H1 (cell line): Measurements from ENCODE around the gene MACROD2. TPM values are rescaled to one million over a fixed set of nuclear protein-coding genes. Genes with fewer than 3 reads are reported as not detected.

ENCODE experiments used
- CTCF ChIA-PET: fragments of 300-600 bp; sonication (Branson Sonifier 250); formaldehyde crosslinking; loops from one replicate; lab custom pipeline; 2021; ENCODE audit not compliant: partially characterized antibody; lab: Charles Lee
- POLR2A ChIA-PET: fragments of 300-600 bp; sonication (Branson Sonifier 250); formaldehyde crosslinking; loops from one replicate; lab custom pipeline; 2021; ENCODE audit warnings: inconsistent platforms; ENCODE audit not compliant: partially characterized antibody; lab: Charles Lee
- DNase-seq, 2 experiments: peaks; one replicate each; pipeline versions ENCODE4 v3.0.0 to v3.0.0-alpha.2; 2010 to 2022; ENCODE audit warnings: low spot score in 2 of 2, low read depth in 1 of 2, mixed read lengths in 1 of 2
- FAIRE-seq: peaks from 2 replicates; lab custom pipeline; 2011; peaks lifted over from hg19 to GRCh38; lab: Jason Lieb, UNC
- H2AFZ ChIP-seq: 2 replicates; pipeline ENCODE4 v1.8.1; 2012; ENCODE audit warnings: low read length, inconsistent platforms
- H2AK5ac ChIP-seq: 2 replicates; pipeline ENCODE4 v1.6.1; 2013; ENCODE audit warnings: low read depth, low read length
- H2BK120ac ChIP-seq: replicated peaks from 2 replicates; pipeline ENCODE3; 2013; ENCODE audit warnings: low read depth, low read length, inconsistent platforms
- H2BK12ac ChIP-seq: 2 replicates; pipeline ENCODE4 v1.6.1; 2013; ENCODE audit warnings: low read depth, low read length
- H2BK15ac ChIP-seq: 2 replicates; pipeline ENCODE4 v1.6.1; 2013; ENCODE audit warnings: low read length
- H2BK20ac ChIP-seq: 2 replicates; pipeline ENCODE4 v1.6.1; 2013; ENCODE audit warnings: low read length
- H2BK5ac ChIP-seq: 2 replicates; pipeline ENCODE4 v1.6.1; 2013; ENCODE audit warnings: low read depth, low read length
- H3K14ac ChIP-seq: 2 replicates; pipeline ENCODE4 v1.6.1; 2013; ENCODE audit warnings: inconsistent platforms; ENCODE audit not compliant: insufficient read length
- H3K18ac ChIP-seq: 2 replicates; pipeline ENCODE4 v1.6.1; 2013; ENCODE audit warnings: low read length; ENCODE audit errors: extremely low read depth
- H3K23ac ChIP-seq: 2 replicates; pipeline ENCODE4 v1.6.1; 2013; ENCODE audit warnings: inconsistent platforms; ENCODE audit not compliant: insufficient read length
- H3K23me2 ChIP-seq: 2 replicates; pipeline ENCODE4 v1.6.1; 2013; ENCODE audit warnings: low read depth, low read length
- H3K27ac ChIP-seq: 2 replicates; pipeline ENCODE4 v1.6.1; 2011; ENCODE audit warnings: low read depth, low read length, inconsistent platforms
- H3K27me3 ChIP-seq, 4 experiments: replicated peaks in 1 of 4; 1 replicate in 1 of 4; 2 replicates in 3 of 4; pipeline versions ENCODE4 v1.6.1 to v1.8.1; 2011 to 2013; ENCODE audit warnings: low read length in 3 of 4, mild to moderate bottlenecking in 3 of 4, inconsistent platforms in 2 of 4, mixed read lengths in 2 of 4, moderate library complexity in 1 of 4; ENCODE audit not compliant: control insufficient read depth in 3 of 4, insufficient read depth in 3 of 4; ENCODE audit errors: extremely low read depth in 1 of 4
- H3K36me3 ChIP-seq, 4 experiments: 2 replicates each; pipeline versions ENCODE4 v1.6.1 to v1.8.1; 2011 to 2013; ENCODE audit warnings: mild to moderate bottlenecking in 4 of 4, low read length in 3 of 4, moderate library complexity in 2 of 4, control low read depth in 1 of 4, inconsistent platforms in 1 of 4; ENCODE audit not compliant: insufficient read depth in 4 of 4, control insufficient read depth in 2 of 4
- H3K4ac ChIP-seq: replicated peaks from 2 replicates; pipeline ENCODE3; 2013; ENCODE audit warnings: low read length, low read depth, mixed read lengths, inconsistent platforms; ENCODE audit not compliant: insufficient read length
- H3K4me1 ChIP-seq, 4 experiments: replicated peaks in 1 of 4; 1 replicate in 1 of 4; 2 replicates in 3 of 4; pipeline versions ENCODE4 v1.6.1 to v1.8.1; 2011 to 2013; ENCODE audit warnings: low read length in 3 of 4, inconsistent platforms in 2 of 4, mixed read lengths in 1 of 4; ENCODE audit not compliant: insufficient read depth in 4 of 4, control insufficient read depth in 3 of 4
- H3K4me2 ChIP-seq, 2 experiments: 2 replicates each; pipeline versions ENCODE4 v1.6.1 to v1.8.1; 2011 to 2013; ENCODE audit warnings: low read depth in 2 of 2, low read length in 2 of 2, control low read depth in 1 of 2, inconsistent platforms in 1 of 2, mild to moderate bottlenecking in 1 of 2; ENCODE audit not compliant: insufficient read depth in 1 of 2
- H3K4me3 ChIP-seq, 4 experiments: fragments of 200-600, 300-600 bp in 1 of 4; sonication (generic), shearing (Covaris generic), sonication (Bioruptor Twin) in 1 of 4; 2 replicates each; pipeline versions ENCODE4 v1.5.1 to v1.8.1; 2011 to 2016; ENCODE audit warnings: low read length in 4 of 4, low read depth in 3 of 4, control low read depth in 2 of 4, inconsistent platforms in 2 of 4, mild to moderate bottlenecking in 2 of 4, mixed read lengths in 1 of 4, moderate library complexity in 1 of 4; ENCODE audit not compliant: insufficient read depth in 2 of 4; ENCODE audit errors: extremely low read depth in 1 of 4
- H3K56ac ChIP-seq: replicated peaks from 2 replicates; pipeline ENCODE3; 2013; ENCODE audit warnings: low read depth, mild to moderate bottlenecking, mixed read lengths, low read length, inconsistent platforms; ENCODE audit not compliant: insufficient read length
- H3K79me1 ChIP-seq: 2 replicates; pipeline ENCODE4 v1.6.1; 2013; ENCODE audit warnings: low read depth, low read length, control low read depth
- H3K79me2 ChIP-seq, 2 experiments: 2 replicates each; pipeline versions ENCODE4 v1.6.1 to v1.8.1; 2012 to 2013; ENCODE audit warnings: low read length in 2 of 2, mild to moderate bottlenecking in 2 of 2, inconsistent platforms in 1 of 2; ENCODE audit not compliant: insufficient read depth in 2 of 2, control insufficient read depth in 1 of 2
- H3K9ac ChIP-seq, 4 experiments: replicated peaks in 1 of 4; 1 replicate in 1 of 4; 2 replicates in 3 of 4; pipeline versions ENCODE4 v1.6.1 to v1.8.1; 2011 to 2013; ENCODE audit warnings: low read depth in 3 of 4, low read length in 3 of 4, control low read depth in 2 of 4, mild to moderate bottlenecking in 2 of 4, moderate library complexity in 2 of 4, inconsistent platforms in 1 of 4; ENCODE audit errors: extremely low read depth in 1 of 4
- H3K9me3 ChIP-seq, 2 experiments: 2 replicates each; pipeline versions ENCODE4 v1.6.1 to v1.8.1; 2012 to 2013; ENCODE audit warnings: mild to moderate bottlenecking in 2 of 2, moderate library complexity in 2 of 2, control low read depth in 1 of 2, inconsistent platforms in 1 of 2, low read depth in 1 of 2, low read length in 1 of 2, mixed read lengths in 1 of 2; ENCODE audit not compliant: insufficient read depth in 2 of 2
- H4K20me1 ChIP-seq, 2 experiments: replicated peaks in 1 of 2; 2 replicates each; pipeline versions ENCODE3 to v1.8.1; 2011 to 2013; ENCODE audit warnings: inconsistent platforms in 2 of 2, low read length in 2 of 2, mild to moderate bottlenecking in 1 of 2; ENCODE audit not compliant: insufficient read depth in 2 of 2, control insufficient read depth in 1 of 2
- H4K5ac ChIP-seq: 2 replicates; pipeline ENCODE4 v1.6.1; 2013; ENCODE audit warnings: low read length, low read depth, mixed read lengths, inconsistent platforms; ENCODE audit not compliant: insufficient read length
- H4K8ac ChIP-seq: 2 replicates; pipeline ENCODE4 v1.8.0; 2013; ENCODE audit warnings: mild to moderate bottlenecking, moderate library complexity, low read length, inconsistent platforms; ENCODE audit not compliant: insufficient read depth; ENCODE audit errors: extremely low read depth
- H4K91ac ChIP-seq: replicated peaks from 2 replicates; pipeline ENCODE3; 2013; ENCODE audit warnings: low read length, mixed read lengths, inconsistent platforms; ENCODE audit not compliant: insufficient read length
- ATF3 ChIP-seq: IDR thresholded peaks from 2 replicates; pipeline ENCODE4 v1.6.1; 2011; ENCODE audit warnings: low read depth, mild to moderate bottlenecking, low read length; ENCODE audit not compliant: insufficient read depth
- BCL11A ChIP-seq, 2 experiments: IDR thresholded peaks; one replicate each; pipeline ENCODE4 v1.6.1; 2011; ENCODE audit warnings: low read depth in 2 of 2, low read length in 2 of 2, mild to moderate bottlenecking in 2 of 2
- BRCA1 ChIP-seq: IDR thresholded peaks from 2 replicates; pipeline ENCODE4 v1.6.1; 2012; ENCODE audit warnings: low read depth, low read length, improper control_type of control experiment
- CBX5 ChIP-seq: fragments of 300-800, 300-1000 bp; sonication (generic); IDR thresholded peaks from 2 replicates; pipeline ENCODE4 v1.7.1; 2016; ENCODE audit warnings: antibody characterized with exemption, low read length, low read depth
- CREB1 ChIP-seq: IDR thresholded peaks from 2 replicates; pipeline ENCODE4 v1.6.1; 2012; ENCODE audit warnings: inconsistent platforms
- EGR1 ChIP-seq: IDR thresholded peaks from 2 replicates; pipeline ENCODE4 v1.6.1; 2011; ENCODE audit warnings: low read depth, low read length, borderline replicate concordance
- FOSL1 ChIP-seq: IDR thresholded peaks from 2 replicates; pipeline ENCODE4 v1.6.1; 2011; ENCODE audit warnings: mild to moderate bottlenecking, low read depth, low read length, moderate library complexity; ENCODE audit not compliant: insufficient read depth
- GABPA ChIP-seq: IDR thresholded peaks from 2 replicates; pipeline ENCODE4 v1.6.1; 2011; ENCODE audit warnings: mild to moderate bottlenecking, low read length, moderate library complexity, borderline replicate concordance; ENCODE audit not compliant: insufficient read depth
- HDAC2 ChIP-seq, 2 experiments: fragments of 300-600 bp in 1 of 2; sonication (generic) in 1 of 2; IDR thresholded peaks; 2 replicates each; pipeline ENCODE4 v1.6.1; 2011 to 2012; ENCODE audit warnings: low read depth in 2 of 2, low read length in 2 of 2, mild to moderate bottlenecking in 2 of 2, moderate library complexity in 2 of 2, borderline replicate concordance in 1 of 2, inconsistent platforms in 1 of 2
- JUN ChIP-seq: IDR thresholded peaks from 2 replicates; pipeline ENCODE4 v1.6.1; 2011; ENCODE audit warnings: low read depth, mild to moderate bottlenecking, improper control_type of control experiment, low read length
- KDM4A ChIP-seq: IDR thresholded peaks from one replicate; pipeline ENCODE4 v1.7.1; 2012; ENCODE audit warnings: low read depth, mild to moderate bottlenecking, moderate library complexity, low read length, inconsistent platforms; ENCODE audit not compliant: severe bottlenecking
- MAFK ChIP-seq: IDR thresholded peaks from 2 replicates; pipeline ENCODE4 v1.6.1; 2012; ENCODE audit warnings: low read depth, mild to moderate bottlenecking, improper control_type of control experiment, low read length
- RXRA ChIP-seq: IDR thresholded peaks from 2 replicates; pipeline ENCODE4 v1.6.1; 2011; ENCODE audit warnings: low read depth, mild to moderate bottlenecking, low read length, moderate library complexity; ENCODE audit not compliant: insufficient read depth
- SIX5 ChIP-seq: IDR thresholded peaks from 2 replicates; pipeline ENCODE4 v1.6.1; 2011; ENCODE audit warnings: mild to moderate bottlenecking, low read depth, low read length
- WGBS, 2 experiments: shearing (Covaris generic) in 1 of 2; methylation state at CpG; one replicate each; pipeline versions ENCODE4 v1.1.6 to v1.1.7; 2013 to 2015; ENCODE audit warnings: low lambda C conversion rate in 2 of 2, mixed read lengths in 2 of 2, inconsistent platforms in 1 of 2, low coverage in 1 of 2, missing lambda C conversion rate in 1 of 2; ENCODE audit not compliant: insufficient replicate concordance in 2 of 2, insufficient coverage in 1 of 2, insufficient read length in 1 of 2; ENCODE audit errors: extremely low coverage in 1 of 2, missing lambda C conversion rate in 1 of 2; 5-methylcytosine and 5-hydroxymethylcytosine counted together
- polyA plus RNA-seq, 7 experiments: library from polyadenylated mRNA; depleted of rRNA in 3 of 7; stranded (reverse) in 5 of 7; unstranded in 2 of 7; fragments of >200 nt in 5 of 7; fragments of 200-250 nt in 2 of 7; gene quantifications; 1 replicate in 5 of 7; 2 replicates in 1 of 7; 4 replicates in 1 of 7; pipeline versions ENCODE4 v1.2.1 to v1.2.3, GENCODE V29; 2011 to 2013; ENCODE audit warnings: missing spikeins in 2 of 7, mixed read lengths in 2 of 7
- total RNA-seq: library from RNA; stranded (reverse); fragmentation: NEBNext Ultra II Directional; extraction: Animal tissue kit (Norgen Biotek cat#: 25700); gene quantifications from 2 replicates; pipeline ENCODE4 v1.2.1, GENCODE V29; 2021

The MACROD2 gene
- total and polyA plus RNA-seq, 2 of the 8 experiments (the other 6 are each of a cell fraction or from before 2014, with no cell fraction given) = 0.70 to 3.9 TPM

- no peak overlapping the region for H3K4me2 ChIP-seq
- H3K4ac ChIP-seq = no peak overlapping the region
- no peaks in the 10 kb centered on the region for H3K4me1 ChIP-seq
- 95% methylated on average over 1 of the region's 1 CpG; no CpG with 5 or more reads in 1 of the 2 experiments for WGBS, 2 experiments
- FAIRE-seq (no peak), DNase-seq (no peak)
- no peaks in the 10 kb centered on the region for H3K79me1 ChIP-seq
- no peak overlapping the region for H3K18ac ChIP-seq
- H2BK20ac ChIP-seq = no peak overlapping the region
- CTCF ChIA-PET = interaction anchor here (1.0 to 1.4 kb wide), 3 partner anchors 8 to 44 kb away, joined by 3 read pairs; no protein-coding TSS in a partner anchor
- no peak overlapping the region for H3K27ac ChIP-seq
- no peak overlapping the region for H2AFZ ChIP-seq
- H3K36me3 ChIP-seq = no peaks in the 10 kb centered on the region
- no peak overlapping the region for H3K23ac ChIP-seq
- POLR2A ChIA-PET = no interaction called here
- H3K79me2 ChIP-seq = no peaks in the 10 kb centered on the region
- H3K14ac ChIP-seq = no peak overlapping the region
- no peak overlapping the region for H3K4me3 ChIP-seq
- H3K9me3 ChIP-seq = no peaks in the 10 kb centered on the region
- H2BK120ac ChIP-seq = no peak overlapping the region
- H4K20me1 ChIP-seq = no peaks in the 10 kb centered on the region
- H4K91ac ChIP-seq = no peak overlapping the region
- no peak overlapping the region for H4K8ac ChIP-seq
- no peak overlapping the region for H3K56ac ChIP-seq
- H3K23me2 ChIP-seq = no peaks in the 10 kb centered on the region
- no peak overlapping the region for H2BK12ac ChIP-seq
- H3K9ac ChIP-seq = no peak overlapping the region
- no peak overlapping the region for H2BK15ac ChIP-seq
- H4K5ac ChIP-seq = no peak overlapping the region
- H2BK5ac ChIP-seq = no peak overlapping the region
- TF ChIP-seq BCL11A (IDR thresholded peaks at IDR 0.05; ENCODE audit: low read depth in 2 of 2, low read length in 2 of 2) (no peak), FOSL1 (no peak), BRCA1 (no peak), RXRA (no peak), EGR1 (no peak), CBX5 (no peak), JUN (no peak), HDAC2 (IDR thresholded peaks at IDR 0.05; ENCODE audit: borderline replicate concordance in 1 of 2, low read depth in 2 of 2, low read length in 2 of 2) (no peak), KDM4A (no peak), MAFK (no peak), GABPA (no peak), SIX5 (no peak), ATF3 (no peak), CREB1 (no peak)
- no peak overlapping the region for H2AK5ac ChIP-seq
- H3K27me3 ChIP-seq = no peaks in the 10 kb centered on the region
Observed at GRCh38 chr20:14291502-14291901, 296.2 kb downstream of the MACROD2 start.
